ENCODE data around the gene SH3RF1.

The SH3RF1 gene

DNA sequence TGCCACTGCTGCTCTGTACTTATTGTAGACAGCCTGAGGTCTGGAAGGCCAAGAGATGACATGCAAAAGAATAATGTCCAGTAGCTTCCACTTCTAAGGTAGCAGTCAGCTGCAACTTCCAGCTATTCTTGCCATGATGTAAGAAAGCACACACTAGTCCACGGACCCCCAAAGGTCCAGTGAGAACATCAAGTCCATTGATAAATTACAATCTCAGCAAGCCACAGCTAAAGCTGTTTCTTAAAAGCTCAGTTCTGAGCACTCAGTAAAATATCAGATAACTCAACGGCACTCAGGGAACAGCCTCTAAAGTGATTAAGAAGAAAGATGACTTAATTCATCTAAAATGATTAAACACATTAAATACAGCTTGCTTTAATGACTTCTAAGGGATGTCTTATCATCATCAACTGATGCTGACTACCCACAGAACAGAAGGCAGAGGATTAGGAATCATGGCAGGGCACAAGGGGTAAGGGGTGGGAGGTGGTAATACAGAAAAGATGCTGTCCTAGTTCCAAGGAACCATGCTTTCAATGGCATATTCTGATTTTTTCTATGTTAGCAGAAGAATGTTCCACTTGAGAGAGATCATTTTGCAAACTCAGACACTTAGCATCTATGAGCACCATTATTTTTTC lies 161.6 kb downstream of the SH3RF1 start:
- TF ChIP-seq, protein P1, sequence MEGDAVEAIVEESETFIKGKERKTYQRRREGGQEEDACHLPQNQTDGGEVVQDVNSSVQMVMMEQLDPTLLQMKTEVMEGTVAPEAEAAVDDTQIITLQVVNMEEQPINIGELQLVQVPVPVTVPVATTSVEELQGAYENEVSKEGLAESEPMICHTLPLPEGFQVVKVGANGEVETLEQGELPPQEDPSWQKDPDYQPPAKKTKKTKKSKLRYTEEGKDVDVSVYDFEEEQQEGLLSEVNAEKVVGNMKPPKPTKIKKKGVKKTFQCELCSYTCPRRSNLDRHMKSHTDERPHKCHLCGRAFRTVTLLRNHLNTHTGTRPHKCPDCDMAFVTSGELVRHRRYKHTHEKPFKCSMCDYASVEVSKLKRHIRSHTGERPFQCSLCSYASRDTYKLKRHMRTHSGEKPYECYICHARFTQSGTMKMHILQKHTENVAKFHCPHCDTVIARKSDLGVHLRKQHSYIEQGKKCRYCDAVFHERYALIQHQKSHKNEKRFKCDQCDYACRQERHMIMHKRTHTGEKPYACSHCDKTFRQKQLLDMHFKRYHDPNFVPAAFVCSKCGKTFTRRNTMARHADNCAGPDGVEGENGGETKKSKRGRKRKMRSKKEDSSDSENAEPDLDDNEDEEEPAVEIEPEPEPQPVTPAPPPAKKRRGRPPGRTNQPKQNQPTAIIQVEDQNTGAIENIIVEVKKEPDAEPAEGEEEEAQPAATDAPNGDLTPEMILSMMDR (IDR thresholded peaks at IDR 0.05; ENCODE audit: control insufficient read depth, insufficient read depth, low read depth, low read length, missing control alignments) = no peak
- H3K4me3 ChIP-seq (ENCODE audit: control insufficient read depth, low read depth, low read length) = no peak overlapping the region
- DNase-seq (ENCODE audit: low read depth) = no peak

DNA sequence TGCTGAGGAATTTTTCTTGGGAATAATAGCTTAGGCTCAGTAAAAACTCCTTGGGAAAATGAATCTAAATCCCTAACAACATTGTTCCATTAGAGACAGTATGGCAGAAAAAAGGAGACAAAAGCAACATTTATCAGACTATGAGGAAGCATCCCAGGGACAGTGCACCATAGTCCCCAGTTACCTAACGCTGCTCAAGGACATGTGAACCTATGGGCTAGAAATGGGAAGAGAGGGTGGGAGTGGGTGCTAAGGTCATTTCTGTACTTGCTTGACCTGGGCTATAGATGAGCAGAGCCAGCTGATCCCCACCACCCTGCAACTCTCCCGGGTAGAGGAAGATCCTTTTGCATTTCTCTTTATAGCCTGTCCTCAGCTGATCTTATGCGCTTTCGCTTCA lies 162.5 kb downstream of the SH3RF1 start:
- TF ChIP-seq, protein P1 (IDR thresholded peaks at IDR 0.05; ENCODE audit: control insufficient read depth, insufficient read depth, low read depth, low read length, missing control alignments) = no peak
- H3K4me3 ChIP-seq (ENCODE audit: control insufficient read depth, low read depth, low read length) = no peak overlapping the region
- no peak for DNase-seq (ENCODE audit: low read depth)

DNA sequence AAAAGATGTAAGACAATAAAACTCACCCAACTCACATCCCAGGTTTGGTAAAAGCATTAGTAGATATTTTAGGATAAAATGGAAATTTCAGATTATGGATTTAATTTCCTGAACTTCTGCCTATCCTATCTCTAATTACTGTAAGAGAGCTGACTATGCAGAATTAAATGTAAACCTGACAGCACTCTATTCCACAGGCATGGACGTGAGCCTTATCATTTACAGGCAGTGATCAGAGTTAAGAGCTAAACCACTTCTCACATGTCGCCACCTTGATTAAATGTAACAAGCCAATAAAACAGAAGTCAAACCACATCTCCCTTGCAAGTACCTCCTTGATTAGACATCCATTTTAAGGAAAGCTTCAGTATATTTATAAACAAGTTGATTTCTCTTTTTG lies 163.2 kb downstream of the SH3RF1 start:
- TF ChIP-seq, protein P1 (IDR thresholded peaks at IDR 0.05; ENCODE audit: control insufficient read depth, insufficient read depth, low read depth, low read length, missing control alignments) = no peak
- H3K4me3 ChIP-seq (ENCODE audit: control insufficient read depth, low read depth, low read length) = no peak overlapping the region

DNA sequence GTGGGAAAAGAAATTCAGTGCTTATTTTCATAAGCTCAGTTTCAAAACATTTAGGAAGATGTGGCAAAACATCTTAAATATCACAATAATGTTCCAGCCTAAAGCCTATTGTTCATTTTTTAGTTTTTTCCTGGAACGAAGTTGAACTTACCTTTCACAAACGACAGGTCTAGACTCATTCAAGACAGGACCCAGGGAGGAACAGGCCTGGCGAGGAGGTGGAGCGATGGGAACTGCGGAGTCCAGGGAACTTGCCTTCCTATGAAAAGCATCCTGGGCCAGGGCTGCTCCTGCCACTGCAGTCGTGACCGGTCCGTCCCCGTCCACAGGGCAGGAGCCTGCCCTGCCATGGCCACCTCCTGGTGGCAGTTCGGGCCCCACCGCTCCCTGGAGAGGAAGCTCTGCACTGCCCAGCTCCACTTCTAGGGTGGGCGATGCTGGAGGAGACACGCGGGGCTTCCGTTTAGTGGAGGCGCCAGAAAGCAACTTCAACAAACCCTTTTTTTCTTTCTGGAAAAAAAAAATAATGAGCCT lies 164.0 kb downstream of the SH3RF1 start:
- TF ChIP-seq, protein P1 (IDR thresholded peaks at IDR 0.05; ENCODE audit: control insufficient read depth, insufficient read depth, low read depth, low read length, missing control alignments) = no peak
- H3K4me3 ChIP-seq (ENCODE audit: control insufficient read depth, low read depth, low read length) = no peak overlapping the region
- DNase-seq (ENCODE audit: low read depth) = no peak

More for the DNA sequence above, 163.2 kb downstream of the SH3RF1 start:
- no peak for DNase-seq (ENCODE audit: low read depth)

DNA sequence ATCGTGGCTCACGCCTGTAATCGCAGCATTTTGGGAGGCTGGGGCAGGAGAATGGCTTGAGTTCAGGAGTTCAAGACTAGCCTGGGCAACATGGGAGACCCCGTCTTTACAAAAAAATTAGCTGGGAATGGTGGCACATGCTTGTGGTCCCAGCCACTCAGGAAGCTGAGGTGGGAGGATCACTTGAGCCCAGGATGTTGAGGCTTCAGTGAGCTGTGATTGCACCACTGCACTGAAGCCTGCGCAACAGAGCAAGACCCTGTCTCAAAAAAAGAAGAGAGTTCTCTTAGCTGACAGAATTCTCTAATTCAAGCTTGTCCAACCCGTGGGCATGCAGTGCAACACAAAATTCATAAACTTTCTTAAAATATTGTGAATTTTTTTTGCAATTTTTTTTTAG lies 165.1 kb downstream of the SH3RF1 start:
- DNase-seq (ENCODE audit: low read depth) = no peak
- TF ChIP-seq, protein P1 (IDR thresholded peaks at IDR 0.05; ENCODE audit: control insufficient read depth, insufficient read depth, low read depth, low read length, missing control alignments) = no peak
- no peak overlapping the region for H3K4me3 ChIP-seq (ENCODE audit: control insufficient read depth, low read depth, low read length)

DNA sequence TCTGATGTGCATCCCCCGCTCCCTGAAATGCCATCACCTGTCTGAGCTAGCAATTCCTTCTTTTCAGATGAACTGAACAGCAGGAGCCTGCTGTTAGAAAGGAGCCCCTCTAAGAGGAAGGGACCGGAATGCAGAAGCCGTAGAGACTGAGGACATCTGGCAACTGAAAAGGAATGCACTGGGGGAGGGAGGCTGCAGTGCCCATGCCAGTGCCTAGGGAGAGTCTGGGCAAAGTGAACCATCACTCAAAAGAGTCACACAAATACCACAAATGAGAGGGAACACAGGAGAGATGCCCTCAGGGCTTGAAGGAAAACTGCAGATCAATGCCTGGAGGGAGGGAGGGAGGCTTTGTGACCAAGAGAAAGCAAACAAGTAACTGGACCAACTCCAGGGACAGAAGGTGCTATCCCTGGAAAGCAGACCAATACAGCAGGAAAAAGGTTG lies 166.8 kb downstream of the SH3RF1 start:
- DNase-seq (ENCODE audit: low read depth) = no peak
- H3K4me3 ChIP-seq (ENCODE audit: control insufficient read depth, low read depth, low read length) = no peak overlapping the region
- TF ChIP-seq, protein P1 (IDR thresholded peaks at IDR 0.05; ENCODE audit: control insufficient read depth, insufficient read depth, low read depth, low read length, missing control alignments) = no peak

All from AG09309 (cell line).